Natural killer cell (primary cell): Measurements from ENCODE around the gene ACTA1. TPM values are rescaled to one million over a fixed set of nuclear protein-coding genes. Genes with fewer than 3 reads are reported as not detected.

ENCODE experiments used
- ATAC-seq, 3 donors: fragments of 150-1000 bp in 2 of 3; fragments of 200-7000 bp in 1 of 3; cut with Tn5 transposase; 1 replicate in 1 of 3; 2 replicates in 2 of 3; pipeline ENCODE4 v1.10.0; 2021; ENCODE audit warnings: mild to moderate bottlenecking in 2 of 3, moderate library complexity in 2 of 3
- DNase-seq, 2 donors: peaks; one replicate each; pipeline versions ENCODE4 v3.0.0 to v3.0.0-alpha.2; 2013 to 2021; ENCODE audit warnings: mixed read lengths in 1 of 2
- H3K27ac ChIP-seq: one replicate; pipeline ENCODE4 v1.5.1; 2013; ENCODE audit warnings: mild to moderate bottlenecking, low read length
- H3K27me3 ChIP-seq: one replicate; pipeline ENCODE4 v1.6.1; 2013; ENCODE audit warnings: low read length; ENCODE audit not compliant: control insufficient read depth, insufficient read depth
- H3K36me3 ChIP-seq: one replicate; pipeline ENCODE4 v1.6.1; 2013; ENCODE audit warnings: low read length; ENCODE audit not compliant: control insufficient read depth, insufficient read depth
- H3K4me1 ChIP-seq: one replicate; pipeline ENCODE4 v1.6.1; 2013; ENCODE audit warnings: low read length; ENCODE audit not compliant: control insufficient read depth, insufficient read depth
- H3K4me3 ChIP-seq: one replicate; pipeline ENCODE4 v1.5.1; 2013; ENCODE audit warnings: low read length
- H3K9me3 ChIP-seq: one replicate; pipeline ENCODE4 v1.6.1; 2013; ENCODE audit warnings: low read length; ENCODE audit not compliant: control insufficient read depth, insufficient read depth
- H3K27ac Mint-ChIP-seq, 2 donors: one replicate each; pipeline ENCODE4 v1.8.0; 2022; ENCODE audit warnings: mild to moderate bottlenecking in 2 of 2, mixed read lengths in 2 of 2, moderate library complexity in 1 of 2
- H3K27me3 Mint-ChIP-seq, 2 donors: one replicate each; pipeline ENCODE4 v1.8.0; 2022; ENCODE audit warnings: low read depth in 2 of 2, mixed read lengths in 2 of 2
- H3K36me3 Mint-ChIP-seq: one replicate; pipeline ENCODE4 v1.8.0; 2022; ENCODE audit warnings: mixed read lengths
- H3K4me1 Mint-ChIP-seq, 2 donors: one replicate each; pipeline ENCODE4 v1.8.0; 2022; ENCODE audit warnings: mixed read lengths in 2 of 2
- H3K4me3 Mint-ChIP-seq: one replicate; pipeline ENCODE4 v1.8.0; 2022; ENCODE audit warnings: mild to moderate bottlenecking, moderate library complexity, mixed read lengths
- H3K9me3 Mint-ChIP-seq, 2 donors: one replicate each; pipeline ENCODE4 v1.8.0; 2022; ENCODE audit warnings: mixed read lengths in 2 of 2
- CTCF ChIP-seq: fragments of 200-600 bp; IDR thresholded peaks from one replicate; pipeline ENCODE4 v1.8.0; 2022; ENCODE audit warnings: antibody characterized with exemption
- WGBS: methylation state at CpG from one replicate; pipeline ENCODE4 v1.1.7; 2013; ENCODE audit warnings: missing lambda C conversion rate; ENCODE audit not compliant: insufficient coverage; 5-methylcytosine and 5-hydroxymethylcytosine counted together
- intact Hi-C: fragments of 100-400 bp; cut with micrococcal nuclease; formaldehyde crosslinking; loops from one replicate; pipeline ENCODE4 v1.14.2; 2022
- total RNA-seq, 4 donors: library from RNA; stranded (reverse); fragments of 120-200 nt in 1 of 4; gene quantifications; one replicate each; pipeline versions ENCODE4 v1.2.3 to v1.2.4, GENCODE V29; 2013 to 2022

ACTA1 gene
- total RNA-seq, 3 donors from 2014 or later (not counting 1 experiment from before 2014, with no cell fraction given), result 0.25 to 0.40 TPM; not detected in 1

- DNase-seq, result no peak
- no peaks in the 10 kb centered on the region for H3K9me3 ChIP-seq
- Mint-ChIP-seq H3K4me3 (no peak overlapping the region), H3K27me3 (no peaks in the 10 kb centered on the region), H3K36me3 (peaks cover 10% of the 10 kb centered on the region), H3K9me3 (no peaks in the 10 kb centered on the region), H3K4me1 (peaks cover 0 to 4% of the 10 kb centered on the region in 2 donors), H3K27ac (no peak overlapping the region)
- 100% methylated on average over 3 of the region's 3 CpGs for WGBS
- no peak overlapping the region for H3K4me3 ChIP-seq
- no peaks in the 10 kb centered on the region for H3K4me1 ChIP-seq
- no peak for ATAC-seq
- H3K36me3 ChIP-seq, result peaks cover 66% of the 10 kb centered on the region
- intact Hi-C loops, result no loop called here
- H3K27ac ChIP-seq, result no peak overlapping the region
- no peaks in the 10 kb centered on the region for H3K27me3 ChIP-seq
- TF ChIP-seq CTCF, result no peak
These were observed 37.3 kb upstream of the ACTA1 start for GRCh38 chr1:229471175-229471574.

GRCh38 chr1:229470406-229471043 is 36.6 kb upstream of the ACTA1 start:
- Histone ChIP-seq H3K27ac (no peak overlapping the region), H3K9me3 (no peaks in the 10 kb centered on the region), H3K4me1 (no peaks in the 10 kb centered on the region), H3K36me3 (peaks cover 63% of the 10 kb centered on the region), H3K4me3 (no peak overlapping the region), H3K27me3 (no peaks in the 10 kb centered on the region)
- WGBS, result 94% methylated on average over 8 of the region's 8 CpGs
- DNase-seq (no peak), ATAC-seq (no peak)
- intact Hi-C loops, result no loop called here
- peaks cover 10% of the 10 kb centered on the region for H3K36me3 Mint-ChIP-seq
- H3K9me3 Mint-ChIP-seq, result no peaks in the 10 kb centered on the region
- TF ChIP-seq CTCF, result no peak
- no peak overlapping the region for H3K27ac Mint-ChIP-seq
- H3K27me3 Mint-ChIP-seq, result no peaks in the 10 kb centered on the region
- no peak overlapping the region for H3K4me3 Mint-ChIP-seq
- H3K4me1 Mint-ChIP-seq, result peaks cover 0 to 4% of the 10 kb centered on the region in 2 donors

- peaks cover 0 to 4% of the 10 kb centered on the region in 2 donors for H3K4me1 Mint-ChIP-seq
- H3K36me3 Mint-ChIP-seq, result peaks cover 16% of the 10 kb centered on the region
- Histone ChIP-seq H3K36me3 (peaks cover 63% of the 10 kb centered on the region), H3K4me3 (no peak overlapping the region), H3K9me3 (no peaks in the 10 kb centered on the region), H3K27me3 (no peaks in the 10 kb centered on the region), H3K27ac (no peak overlapping the region), H3K4me1 (no peaks in the 10 kb centered on the region)
- intact Hi-C loops, result no loop called here
- no peak overlapping the region for H3K4me3 Mint-ChIP-seq
- TF ChIP-seq CTCF, result no peak
- no peak for DNase-seq
- H3K27ac Mint-ChIP-seq, result no peak overlapping the region
- no peaks in the 10 kb centered on the region for H3K27me3 Mint-ChIP-seq
- no peaks in the 10 kb centered on the region for H3K9me3 Mint-ChIP-seq
- no peak for ATAC-seq
- WGBS, result 100% methylated on average over 1 of the region's 1 CpG
These were observed 33.0 kb upstream of the ACTA1 start for GRCh38 chr1:229466887-229467286.

- ATAC-seq (no peak), DNase-seq (no peak)
- no peak overlapping the region for H3K4me3 ChIP-seq
- Mint-ChIP-seq H3K4me1 (peaks cover 0 to 4% of the 10 kb centered on the region in 2 donors), H3K4me3 (no peak overlapping the region), H3K36me3 (peaks cover 20% of the 10 kb centered on the region), H3K27me3 (no peaks in the 10 kb centered on the region), H3K27ac (no peak overlapping the region), H3K9me3 (no peaks in the 10 kb centered on the region)
- peaks cover 68% of the 10 kb centered on the region for H3K36me3 ChIP-seq
- H3K9me3 ChIP-seq, result no peaks in the 10 kb centered on the region
- no peak overlapping the region for H3K27ac ChIP-seq
- no peaks in the 10 kb centered on the region for H3K4me1 ChIP-seq
- no peak for TF ChIP-seq CTCF
- no peaks in the 10 kb centered on the region for H3K27me3 ChIP-seq
- WGBS, result over 99% methylated on average over 8 of the region's 8 CpGs
- intact Hi-C loops, result no loop called here
These were observed 30.8 kb upstream of the ACTA1 start for GRCh38 chr1:229464672-229465071.
